SU-DHL-6 (cell line): Measurements from ENCODE around the gene UQCRC2.

Experiments used
- H2AFZ ChIP-seq: fragments of 200-600 bp; sonication (generic); 2 replicates; pipeline ENCODE4 v1.6.1; 2014; ENCODE audit warnings: low read depth, mild to moderate bottlenecking, moderate library complexity, mixed read lengths, antibody characterized with exemption, low read length; ENCODE audit not compliant: severe bottlenecking
- H3F3A ChIP-seq: fragments of 200-600 bp; shearing (Covaris generic); 2 replicates; pipeline ENCODE4 v1.6.0; 2016; ENCODE audit warnings: antibody characterized with exemption, mild to moderate bottlenecking; ENCODE audit not compliant: insufficient read depth
- H3K27ac ChIP-seq: fragments of 200-600 bp; sonication (generic); 2 replicates; pipeline ENCODE4 v1.5.1; 2016; ENCODE audit warnings: low read depth, mild to moderate bottlenecking, low read length, moderate library complexity, mixed read lengths
- H3K27me3 ChIP-seq: fragments of 200-600 bp; sonication (generic), shearing (Covaris generic); 2 replicates; pipeline ENCODE4 v1.6.0; 2014; ENCODE audit warnings: mild to moderate bottlenecking, low read length
- H3K36me3 ChIP-seq: fragments of 200-600 bp; sonication (generic); 2 replicates; pipeline ENCODE4 v1.6.1; 2014; ENCODE audit warnings: mild to moderate bottlenecking, low read length, mixed read lengths
- H3K4me2 ChIP-seq: fragments of 300-600, 200-600 bp; shearing (Covaris generic), sonication (generic); 2 replicates; pipeline ENCODE4 v1.6.0; 2014; ENCODE audit warnings: low read length, low read depth, mild to moderate bottlenecking; ENCODE audit not compliant: poor library complexity, severe bottlenecking
- H3K4me3 ChIP-seq: fragments of 200-600 bp; sonication (generic); 2 replicates; pipeline ENCODE4 v1.5.1; 2014; ENCODE audit warnings: antibody characterized with exemption, low read length, mild to moderate bottlenecking, mixed read lengths; ENCODE audit not compliant: insufficient read depth, poor library complexity, severe bottlenecking
- H3K79me2 ChIP-seq: fragments of 200-600 bp; sonication (generic); 2 replicates; pipeline ENCODE4 v1.6.1; 2014; ENCODE audit warnings: mild to moderate bottlenecking, low read length, moderate library complexity; ENCODE audit not compliant: insufficient read depth
- H3K9ac ChIP-seq: fragments of 200-600 bp; sonication (generic); 2 replicates; pipeline ENCODE4 v1.7.0; 2014; ENCODE audit warnings: mild to moderate bottlenecking, low read length
- H3K9me2 ChIP-seq: fragments of 200-600 bp; sonication (generic); replicated peaks from 2 replicates; pipeline ENCODE4 v1.6.1; 2014; ENCODE audit warnings: low read length; ENCODE audit not compliant: insufficient read depth
- H3K9me3 ChIP-seq: fragments of 200-600 bp; sonication (generic); 2 replicates; pipeline ENCODE4 v1.6.1; 2014; ENCODE audit warnings: low read length, mixed read lengths; ENCODE audit not compliant: insufficient read depth
- H4K20me1 ChIP-seq: fragments of 200-600 bp; sonication (generic); 2 replicates; pipeline ENCODE4 v1.6.1; 2014; ENCODE audit warnings: low read depth, mild to moderate bottlenecking, antibody characterized with exemption, low read length, moderate library complexity, mixed read lengths
- CTCF ChIP-seq: fragments of 200-600 bp; sonication (generic); IDR thresholded peaks from one replicate; pipeline ENCODE4 v1.5.1; 2017; ENCODE audit warnings: antibody characterized with exemption, mild to moderate bottlenecking, low read length, moderate library complexity; ENCODE audit not compliant: insufficient read depth, poor library complexity, severe bottlenecking
- EZH2phosphoT487 ChIP-seq: fragments of 200-600 bp; sonication (generic), shearing (Covaris generic); conservative IDR thresholded peaks from 2 replicates; pipeline ENCODE4 v1.6.1; 2018; ENCODE audit warnings: mild to moderate bottlenecking, antibody characterized with exemption, low read length, moderate library complexity, mixed read lengths

UQCRC2 gene

GRCh38 chr16:21984062-21984461 lies 30.9 kb downstream of the UQCRC2 start:
- H3K9ac ChIP-seq = no peak overlapping the region
- no peaks in the 10 kb centered on the region for H3K79me2 ChIP-seq
- TF ChIP-seq CTCF = no peak
- TF ChIP-seq EZH2phosphoT487 = no peak
- H4K20me1 ChIP-seq = no peaks in the 10 kb centered on the region
- H2AFZ ChIP-seq = no peak overlapping the region
- H3F3A ChIP-seq = peaks cover 5% of the 10 kb centered on the region; the same call in 1 of the 2 replicates
- H3K4me3 ChIP-seq = no peak overlapping the region
- no peak overlapping the region for H3K4me2 ChIP-seq
- H3K27ac ChIP-seq = no peak overlapping the region
- no peaks in the 10 kb centered on the region for H3K27me3 ChIP-seq
- no peaks in the 10 kb centered on the region for H3K9me2 ChIP-seq
- peaks cover 12% of the 10 kb centered on the region for H3K36me3 ChIP-seq
- H3K9me3 ChIP-seq = no peaks in the 10 kb centered on the region

GRCh38 chr16:21985524-21985923 lies 32.4 kb downstream of the UQCRC2 start:
- no peak overlapping the region for H3K4me2 ChIP-seq
- no peaks in the 10 kb centered on the region for H3K9me2 ChIP-seq
- H3K4me3 ChIP-seq = no peak overlapping the region
- H3F3A ChIP-seq = peaks cover 5% of the 10 kb centered on the region; the same call in 1 of the 2 replicates
- H3K79me2 ChIP-seq = no peaks in the 10 kb centered on the region
- no peak overlapping the region for H3K9ac ChIP-seq
- no peaks in the 10 kb centered on the region for H4K20me1 ChIP-seq
- no peak overlapping the region for H2AFZ ChIP-seq
- TF ChIP-seq CTCF (no peak), EZH2phosphoT487 (no peak)
- H3K27me3 ChIP-seq = no peaks in the 10 kb centered on the region
- H3K36me3 ChIP-seq = peaks cover 12% of the 10 kb centered on the region
- no peak overlapping the region for H3K27ac ChIP-seq
- no peaks in the 10 kb centered on the region for H3K9me3 ChIP-seq

GRCh38 chr16:21986692-21987246 lies 33.6 kb downstream of the UQCRC2 start:
- H3K9me3 ChIP-seq = no peaks in the 10 kb centered on the region
- no peaks in the 10 kb centered on the region for H3K9me2 ChIP-seq
- no peaks in the 10 kb centered on the region for H3K79me2 ChIP-seq
- no peak overlapping the region for H3K4me3 ChIP-seq
- H4K20me1 ChIP-seq = no peaks in the 10 kb centered on the region
- peaks cover 12% of the 10 kb centered on the region for H3K36me3 ChIP-seq
- no peak overlapping the region for H3K4me2 ChIP-seq
- H3F3A ChIP-seq = peaks cover 5% of the 10 kb centered on the region; the same call in 1 of the 2 replicates
- H3K27me3 ChIP-seq = no peaks in the 10 kb centered on the region
- no peak overlapping the region for H3K27ac ChIP-seq
- TF ChIP-seq EZH2phosphoT487 = no peak
- TF ChIP-seq CTCF = no peak
- no peak overlapping the region for H2AFZ ChIP-seq
- no peak overlapping the region for H3K9ac ChIP-seq
